Measurements from ENCODE around the gene IPP. TPM values are rescaled to one million over a fixed set of nuclear protein-coding genes. Genes with fewer than 3 reads are reported as not detected.

IPP gene
- total and polyA plus RNA-seq, 2 of the 4 experiments (the other 2 are of a cell fraction): 4.6 to 10.6 TPM

DNA sequence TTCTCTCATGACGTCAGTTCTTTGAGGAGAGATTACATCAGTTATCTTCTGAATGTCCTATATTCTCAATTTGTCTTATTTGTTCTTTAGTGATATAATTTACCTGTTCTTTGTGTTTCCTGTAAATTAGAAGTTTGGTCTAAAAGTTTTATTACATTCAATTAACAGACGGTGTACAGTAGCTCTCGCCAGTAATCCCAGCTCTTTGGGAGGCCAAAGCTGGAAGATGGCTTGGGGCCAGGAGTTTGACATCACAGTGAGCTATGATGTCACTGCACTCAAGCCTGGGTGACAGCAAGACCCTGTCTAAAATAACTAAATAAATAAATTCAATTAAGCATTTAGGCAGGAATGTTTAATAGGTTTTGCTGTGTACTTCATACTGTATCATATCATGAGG is 25.3 kb upstream of the IPP start:
- H2BK15ac ChIP-seq (ENCODE audit: low read depth, low read length): no peak overlapping the region
- dilution Hi-C loops (cut with HindIII; ENCODE audit: low sequenced_read_pairs, unreplicated experiment): no loop called here
- no peaks in the 10 kb centered on the region for H3K4me1 ChIP-seq (ENCODE audit: control insufficient read depth, insufficient read depth, low read length)
- intact Hi-C loops (cut with micrococcal nuclease): no loop called here
- H2AK5ac ChIP-seq (ENCODE audit: low read depth, low read length): no peak overlapping the region
- H3K4ac ChIP-seq (ENCODE audit: low read depth, low read length): no peak overlapping the region
- no peaks in the 10 kb centered on the region for H4K20me1 ChIP-seq (ENCODE audit: insufficient read depth, low read length)
- no peak for TF ChIP-seq CEBPB (IDR thresholded peaks at IDR 0.05; ENCODE audit: low read depth, low read length)
- no peak for TF ChIP-seq MAZ (IDR thresholded peaks at IDR 0.05; ENCODE audit: borderline replicate concordance, low read depth, low read length)
- no peak for TF ChIP-seq RCOR1 (IDR thresholded peaks at IDR 0.05; ENCODE audit: insufficient replicate concordance, low read length)
- no peak for TF ChIP-seq NFE2L2 (IDR thresholded peaks at IDR 0.05; ENCODE audit: low read depth, low read length)
- no peak for TF ChIP-seq FOS (IDR thresholded peaks at IDR 0.05; ENCODE audit: low read depth, low read length)
- TF ChIP-seq BHLHE40 (IDR thresholded peaks at IDR 0.05; ENCODE audit: low read depth, low read length): no peak
- no peak for TF ChIP-seq RFX5 (IDR thresholded peaks at IDR 0.05; ENCODE audit: low read depth, low read length)
- TF ChIP-seq RAD21 (IDR thresholded peaks at IDR 0.05; ENCODE audit: low read length): no peak
- no peak for TF ChIP-seq MAFK (IDR thresholded peaks at IDR 0.05; ENCODE audit: low read depth, low read length)
- H3K9me3 ChIP-seq (ENCODE audit: control insufficient read depth, insufficient read depth, low read length): no peaks in the 10 kb centered on the region
- no peak overlapping the region for H2BK20ac ChIP-seq (ENCODE audit: low read depth, low read length)
- CTCF ChIA-PET: no interaction called here
- WGBS, 2 experiments (ENCODE audit: extremely low coverage in 2 of 2, insufficient read length in 1 of 2): no CpG with 5 or more reads among the region's 3 CpGs
- H2BK5ac ChIP-seq (ENCODE audit: low read depth, low read length, poor library complexity, severe bottlenecking): no peak overlapping the region
- H2AK9ac ChIP-seq (replicated peaks; ENCODE audit: low read depth, low read length, poor library complexity): no peak overlapping the region
- in situ Hi-C loops (cut with MboI; ENCODE audit: low sequenced_read_pairs): no loop called here
- ATAC-seq (ENCODE audit: low read depth): no peak
- H3K27me3 ChIP-seq (ENCODE audit: control insufficient read depth, insufficient read depth, low read length): peaks cover 3% of the 10 kb centered on the region; the same call in 1 of the 2 replicates
- DNase-seq: no peak
- H2AFZ ChIP-seq (replicated peaks; ENCODE audit: low read length, poor library complexity): no peak overlapping the region
- no peak overlapping the region for H4K5ac ChIP-seq (ENCODE audit: low read depth, low read length)
- no peak overlapping the region for H3K18ac ChIP-seq (ENCODE audit: low read depth, low read length)
- no peaks in the 10 kb centered on the region for H3K9me1 ChIP-seq (ENCODE audit: insufficient read depth, low read length)
- no peak overlapping the region for H3K27ac ChIP-seq (ENCODE audit: insufficient read depth, low read length)
- H3K9ac ChIP-seq (ENCODE audit: low read depth, low read length): no peak overlapping the region
- no peak overlapping the region for H3K14ac ChIP-seq (replicated peaks; ENCODE audit: low read depth, low read length)
- no TSS peak for BruUV-seq (replicated peaks)
- H4K8ac ChIP-seq (ENCODE audit: low read depth in 2 of 2, low read length in 2 of 2): no peak overlapping the region
- POLR2A ChIA-PET (ENCODE audit: unreplicated experiment): no interaction called here
- H3K56ac ChIP-seq (ENCODE audit: extremely low read depth, insufficient read depth, low read length): no peak overlapping the region
- no peak overlapping the region for H3K23ac ChIP-seq (ENCODE audit: low read depth, low read length)
- no peak overlapping the region for H3K4me3 ChIP-seq (ENCODE audit: insufficient read depth, low read depth, low read length)
- no peak overlapping the region for H4K91ac ChIP-seq (ENCODE audit: insufficient read depth, low read depth, low read length)
- no peak overlapping the region for H2BK120ac ChIP-seq (ENCODE audit: low read depth, low read length)
- H3K4me2 ChIP-seq (ENCODE audit: low read depth, low read length): no peak overlapping the region
- no peaks in the 10 kb centered on the region for H3K36me3 ChIP-seq (ENCODE audit: control insufficient read depth, insufficient read depth, low read length)
- H3K79me1 ChIP-seq (ENCODE audit: low read depth in 1 of 2, low read length in 2 of 2): no peaks in the 10 kb centered on the region
